ENCODE measurements around the gene TFG.

DNA sequence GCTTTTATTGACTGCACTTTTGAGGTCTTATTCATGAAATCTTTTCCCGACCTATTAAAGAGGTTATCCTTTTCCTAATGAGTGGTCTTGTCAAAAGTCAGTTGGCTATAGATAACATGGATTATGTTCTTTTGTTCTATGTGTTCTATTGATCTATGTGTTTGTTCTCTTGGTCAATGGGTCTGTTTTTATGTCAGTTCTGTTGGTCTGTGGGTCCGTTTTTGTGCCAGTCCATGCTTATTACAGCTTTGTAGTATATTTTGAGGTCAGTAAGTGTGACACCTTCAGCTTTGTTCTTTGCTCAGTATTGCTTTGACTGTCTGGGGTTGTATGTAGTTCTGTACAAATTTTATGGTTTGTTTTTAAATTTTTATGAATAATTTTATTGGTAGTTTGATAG is 7.8 kb downstream of the TFG start:
- TF ChIP-seq, protein P1, sequence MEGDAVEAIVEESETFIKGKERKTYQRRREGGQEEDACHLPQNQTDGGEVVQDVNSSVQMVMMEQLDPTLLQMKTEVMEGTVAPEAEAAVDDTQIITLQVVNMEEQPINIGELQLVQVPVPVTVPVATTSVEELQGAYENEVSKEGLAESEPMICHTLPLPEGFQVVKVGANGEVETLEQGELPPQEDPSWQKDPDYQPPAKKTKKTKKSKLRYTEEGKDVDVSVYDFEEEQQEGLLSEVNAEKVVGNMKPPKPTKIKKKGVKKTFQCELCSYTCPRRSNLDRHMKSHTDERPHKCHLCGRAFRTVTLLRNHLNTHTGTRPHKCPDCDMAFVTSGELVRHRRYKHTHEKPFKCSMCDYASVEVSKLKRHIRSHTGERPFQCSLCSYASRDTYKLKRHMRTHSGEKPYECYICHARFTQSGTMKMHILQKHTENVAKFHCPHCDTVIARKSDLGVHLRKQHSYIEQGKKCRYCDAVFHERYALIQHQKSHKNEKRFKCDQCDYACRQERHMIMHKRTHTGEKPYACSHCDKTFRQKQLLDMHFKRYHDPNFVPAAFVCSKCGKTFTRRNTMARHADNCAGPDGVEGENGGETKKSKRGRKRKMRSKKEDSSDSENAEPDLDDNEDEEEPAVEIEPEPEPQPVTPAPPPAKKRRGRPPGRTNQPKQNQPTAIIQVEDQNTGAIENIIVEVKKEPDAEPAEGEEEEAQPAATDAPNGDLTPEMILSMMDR (IDR thresholded peaks at IDR 0.05; ENCODE audit: insufficient read depth, low read length), result no peak
- TF ChIP-seq, protein P2, sequence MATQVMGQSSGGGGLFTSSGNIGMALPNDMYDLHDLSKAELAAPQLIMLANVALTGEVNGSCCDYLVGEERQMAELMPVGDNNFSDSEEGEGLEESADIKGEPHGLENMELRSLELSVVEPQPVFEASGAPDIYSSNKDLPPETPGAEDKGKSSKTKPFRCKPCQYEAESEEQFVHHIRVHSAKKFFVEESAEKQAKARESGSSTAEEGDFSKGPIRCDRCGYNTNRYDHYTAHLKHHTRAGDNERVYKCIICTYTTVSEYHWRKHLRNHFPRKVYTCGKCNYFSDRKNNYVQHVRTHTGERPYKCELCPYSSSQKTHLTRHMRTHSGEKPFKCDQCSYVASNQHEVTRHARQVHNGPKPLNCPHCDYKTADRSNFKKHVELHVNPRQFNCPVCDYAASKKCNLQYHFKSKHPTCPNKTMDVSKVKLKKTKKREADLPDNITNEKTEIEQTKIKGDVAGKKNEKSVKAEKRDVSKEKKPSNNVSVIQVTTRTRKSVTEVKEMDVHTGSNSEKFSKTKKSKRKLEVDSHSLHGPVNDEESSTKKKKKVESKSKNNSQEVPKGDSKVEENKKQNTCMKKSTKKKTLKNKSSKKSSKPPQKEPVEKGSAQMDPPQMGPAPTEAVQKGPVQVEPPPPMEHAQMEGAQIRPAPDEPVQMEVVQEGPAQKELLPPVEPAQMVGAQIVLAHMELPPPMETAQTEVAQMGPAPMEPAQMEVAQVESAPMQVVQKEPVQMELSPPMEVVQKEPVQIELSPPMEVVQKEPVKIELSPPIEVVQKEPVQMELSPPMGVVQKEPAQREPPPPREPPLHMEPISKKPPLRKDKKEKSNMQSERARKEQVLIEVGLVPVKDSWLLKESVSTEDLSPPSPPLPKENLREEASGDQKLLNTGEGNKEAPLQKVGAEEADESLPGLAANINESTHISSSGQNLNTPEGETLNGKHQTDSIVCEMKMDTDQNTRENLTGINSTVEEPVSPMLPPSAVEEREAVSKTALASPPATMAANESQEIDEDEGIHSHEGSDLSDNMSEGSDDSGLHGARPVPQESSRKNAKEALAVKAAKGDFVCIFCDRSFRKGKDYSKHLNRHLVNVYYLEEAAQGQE (IDR thresholded peaks at IDR 0.05; ENCODE audit: insufficient replicate concordance, low read depth), result no peak
- TF ChIP-seq POLR2AphosphoS5 (IDR thresholded peaks at IDR 0.05; ENCODE audit: low read depth), result no peak
